ENCODE measurements around the gene DNAH9. TPM values are rescaled to one million over a fixed set of nuclear protein-coding genes. Genes with fewer than 3 reads are reported as not detected.

Gene DNAH9
- total and polyA plus RNA-seq, 2 donors (not counting 1 experiment from before 2014, with no cell fraction given): not detected

DNA sequence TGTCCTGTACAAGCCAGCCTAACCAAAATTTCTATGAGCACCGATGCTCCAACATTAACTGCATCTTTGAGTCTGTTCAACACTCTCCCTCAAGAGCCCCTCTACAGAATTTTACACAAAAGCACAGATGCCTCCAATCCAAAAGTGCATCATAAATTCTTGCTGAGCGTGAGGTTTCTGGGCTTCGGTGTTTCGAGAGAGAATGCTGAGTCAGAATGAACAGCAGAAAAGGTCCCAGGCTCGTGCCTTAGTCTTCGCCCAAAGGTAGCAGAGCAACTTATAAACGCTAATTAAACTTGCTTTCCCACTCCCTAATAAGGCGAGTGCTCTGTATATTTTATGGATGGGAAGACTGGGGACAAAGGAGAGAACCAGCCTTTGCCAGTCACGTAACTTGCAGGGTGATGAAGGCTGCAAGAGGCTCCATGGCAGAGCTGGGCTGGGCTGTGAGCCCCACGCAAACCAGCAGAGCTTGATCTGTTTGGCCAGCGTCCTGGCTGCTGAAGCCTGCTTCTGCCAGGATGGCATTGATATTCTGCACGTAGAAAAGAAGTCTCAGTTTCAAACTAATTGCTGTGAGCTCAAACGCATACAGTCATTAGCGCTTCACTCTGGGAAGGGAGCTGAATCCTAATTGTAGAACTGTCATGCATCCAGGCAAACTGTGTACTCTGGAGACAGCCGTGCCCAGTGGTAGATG is 138.5 kb downstream of the DNAH9 start:
- Mint-ChIP-seq H3K9me3 (ENCODE audit: insufficient read depth) (no peaks in the 10 kb centered on the region), H3K27me3 (no peaks in the 10 kb centered on the region), H3K4me1 (no peaks in the 10 kb centered on the region), H3K4me3 (no peak overlapping the region), H3K27ac (no peak overlapping the region)
- 85% methylated on average over 10 of the region's 15 CpGs for WGBS (ENCODE audit: insufficient coverage)
- Histone ChIP-seq H3K9ac (ENCODE audit: low read length) (no peak overlapping the region), H3K4me2 (replicated peaks; ENCODE audit: low read depth, low read length, poor library complexity, severe bottlenecking) (no peak overlapping the region), H3K27me3 (replicated peaks in 1 of 4; ENCODE audit: control extremely low read depth in 1 of 4, control insufficient read depth in 3 of 4, insufficient read depth in 4 of 4, low read length in 3 of 4) (no peaks in the 10 kb centered on the region), H3K79me2 (ENCODE audit: control insufficient read depth, insufficient read depth, low read length) (no peaks in the 10 kb centered on the region), H3K27ac (ENCODE audit: low read length in 2 of 2) (no peak overlapping the region), H3K36me3 (replicated peaks in 1 of 2; ENCODE audit: control extremely low read depth in 1 of 2, control insufficient read depth in 1 of 2, extremely low read depth in 1 of 2, insufficient read depth in 2 of 2, low read length in 1 of 2) (no peaks in the 10 kb centered on the region), H4K20me1 (ENCODE audit: control insufficient read depth, insufficient read depth, low read length, poor library complexity, severe bottlenecking) (no peaks in the 10 kb centered on the region), H3K9me3 (ENCODE audit: control extremely low read depth in 1 of 3, control insufficient read depth in 2 of 3, insufficient read depth in 1 of 3, low read length in 2 of 3) (peaks cover 0 to 18% (median 0%) of the 10 kb centered on the region in 3 donors), H3K4me1 (ENCODE audit: control insufficient read depth in 2 of 2, insufficient read depth in 2 of 2, low read length in 2 of 2) (no peaks in the 10 kb centered on the region), H3K4me3 (ENCODE audit: control extremely low read depth in 1 of 5, extremely low read depth in 1 of 5, insufficient read depth in 1 of 5, low read depth in 2 of 5, low read length in 4 of 5) (no peak overlapping the region), H2AFZ (ENCODE audit: insufficient read depth, low read depth, low read length, poor library complexity, severe bottlenecking) (no peak overlapping the region)
- ATAC-seq (ENCODE audit: low read depth) (no peak), DNase-seq (no peak)
- ChIA-PET CTCF (no interaction called here), POLR2A (no interaction called here)
- intact Hi-C loops (cut with micrococcal nuclease): no loop called here
- no peak for TF ChIP-seq EZH2 (IDR thresholded peaks at IDR 0.05; ENCODE audit: borderline replicate concordance, insufficient read depth, low read depth, low read length, poor library complexity, severe bottlenecking)
- TF ChIP-seq, protein P1, sequence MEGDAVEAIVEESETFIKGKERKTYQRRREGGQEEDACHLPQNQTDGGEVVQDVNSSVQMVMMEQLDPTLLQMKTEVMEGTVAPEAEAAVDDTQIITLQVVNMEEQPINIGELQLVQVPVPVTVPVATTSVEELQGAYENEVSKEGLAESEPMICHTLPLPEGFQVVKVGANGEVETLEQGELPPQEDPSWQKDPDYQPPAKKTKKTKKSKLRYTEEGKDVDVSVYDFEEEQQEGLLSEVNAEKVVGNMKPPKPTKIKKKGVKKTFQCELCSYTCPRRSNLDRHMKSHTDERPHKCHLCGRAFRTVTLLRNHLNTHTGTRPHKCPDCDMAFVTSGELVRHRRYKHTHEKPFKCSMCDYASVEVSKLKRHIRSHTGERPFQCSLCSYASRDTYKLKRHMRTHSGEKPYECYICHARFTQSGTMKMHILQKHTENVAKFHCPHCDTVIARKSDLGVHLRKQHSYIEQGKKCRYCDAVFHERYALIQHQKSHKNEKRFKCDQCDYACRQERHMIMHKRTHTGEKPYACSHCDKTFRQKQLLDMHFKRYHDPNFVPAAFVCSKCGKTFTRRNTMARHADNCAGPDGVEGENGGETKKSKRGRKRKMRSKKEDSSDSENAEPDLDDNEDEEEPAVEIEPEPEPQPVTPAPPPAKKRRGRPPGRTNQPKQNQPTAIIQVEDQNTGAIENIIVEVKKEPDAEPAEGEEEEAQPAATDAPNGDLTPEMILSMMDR (IDR thresholded peaks at IDR 0.05): no peak

DNA sequence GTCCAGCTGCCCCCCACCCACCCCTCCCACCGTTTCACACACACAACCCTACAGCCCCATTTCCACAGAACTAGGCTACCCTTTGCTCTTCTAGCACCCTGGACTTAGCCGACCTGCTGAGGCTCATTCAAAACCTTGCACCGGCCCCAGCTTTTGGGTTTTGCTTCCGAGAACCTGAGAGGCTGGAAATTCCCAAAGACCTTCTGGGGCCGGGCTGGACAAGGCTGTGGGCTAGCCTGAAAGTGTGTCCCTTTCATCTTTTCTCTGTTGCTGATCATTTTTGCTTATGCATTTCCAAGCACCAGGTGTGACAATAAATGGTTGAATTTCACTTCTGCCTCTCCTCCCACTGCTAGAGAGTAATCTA is 139.0 kb downstream of the DNAH9 start:
- DNase-seq (no peak), ATAC-seq (ENCODE audit: low read depth) (no peak)
- Histone ChIP-seq H3K9me3 (ENCODE audit: control extremely low read depth in 1 of 3, control insufficient read depth in 2 of 3, insufficient read depth in 1 of 3, low read length in 2 of 3) (peaks cover 0 to 17% (median 0%) of the 10 kb centered on the region in 3 donors), H3K27me3 (replicated peaks in 1 of 4; ENCODE audit: control extremely low read depth in 1 of 4, control insufficient read depth in 3 of 4, insufficient read depth in 4 of 4, low read length in 3 of 4) (no peaks in the 10 kb centered on the region), H2AFZ (ENCODE audit: insufficient read depth, low read depth, low read length, poor library complexity, severe bottlenecking) (no peak overlapping the region), H3K4me1 (ENCODE audit: control insufficient read depth in 2 of 2, insufficient read depth in 2 of 2, low read length in 2 of 2) (no peaks in the 10 kb centered on the region), H3K9ac (ENCODE audit: low read length) (no peak overlapping the region), H3K27ac (ENCODE audit: low read length in 2 of 2) (no peak overlapping the region), H4K20me1 (ENCODE audit: control insufficient read depth, insufficient read depth, low read length, poor library complexity, severe bottlenecking) (no peaks in the 10 kb centered on the region), H3K79me2 (ENCODE audit: control insufficient read depth, insufficient read depth, low read length) (no peaks in the 10 kb centered on the region), H3K4me2 (replicated peaks; ENCODE audit: low read depth, low read length, poor library complexity, severe bottlenecking) (no peak overlapping the region), H3K36me3 (replicated peaks in 1 of 2; ENCODE audit: control extremely low read depth in 1 of 2, control insufficient read depth in 1 of 2, extremely low read depth in 1 of 2, insufficient read depth in 2 of 2, low read length in 1 of 2) (no peaks in the 10 kb centered on the region), H3K4me3 (ENCODE audit: control extremely low read depth in 1 of 5, extremely low read depth in 1 of 5, insufficient read depth in 1 of 5, low read depth in 2 of 5, low read length in 4 of 5) (no peak overlapping the region)
- Mint-ChIP-seq H3K27me3 (no peaks in the 10 kb centered on the region), H3K27ac (no peak overlapping the region), H3K9me3 (ENCODE audit: insufficient read depth) (no peaks in the 10 kb centered on the region), H3K4me3 (no peak overlapping the region), H3K4me1 (no peaks in the 10 kb centered on the region)
- intact Hi-C loops (cut with micrococcal nuclease): no loop called here
- ChIA-PET CTCF (no interaction called here), POLR2A (no interaction called here)
- WGBS (ENCODE audit: insufficient coverage): 71% methylated on average over 5 of the region's 5 CpGs
- TF ChIP-seq, protein P1 (IDR thresholded peaks at IDR 0.05): no peak
- no peak for TF ChIP-seq EZH2 (IDR thresholded peaks at IDR 0.05; ENCODE audit: borderline replicate concordance, insufficient read depth, low read depth, low read length, poor library complexity, severe bottlenecking)
